ENCODE data around the gene BANK1. TPM values are rescaled to one million over a fixed set of nuclear protein-coding genes. Genes with fewer than 3 reads are reported as not detected.

Gene BANK1
- polyA plus RNA-seq, 4 donors, result 0.27 to 3.0 (median 1.1) TPM

- no peak overlapping the region for H3K27ac ChIP-seq (ENCODE audit: low read depth in 1 of 3, low read length in 2 of 3)
- DNase-seq, result no peak
Observed at GRCh38 chr4:102047616-102048015, 257.1 kb downstream of the BANK1 start.

GRCh38 chr4:102055805-102056204, 265.3 kb downstream of the BANK1 start:
- no peaks in the 10 kb centered on the region for H3K27me3 ChIP-seq (ENCODE audit: control insufficient read depth in 3 of 3, insufficient read depth in 3 of 3, low read length in 3 of 3)

More at GRCh38 chr4:102047616-102048015, 257.1 kb downstream of the BANK1 start:
- WGBS, 3 donors, result 55 to 63% (median 57%) methylated on average over 2 of the region's 2 CpGs
- no peak for FAIRE-seq
- Histone ChIP-seq H3K4me1 (ENCODE audit: control insufficient read depth in 3 of 3, insufficient read depth in 2 of 3, low read depth in 1 of 3, low read length in 2 of 3) (no peaks in the 10 kb centered on the region), H3K36me3 (ENCODE audit: control insufficient read depth in 3 of 3, insufficient read depth in 2 of 3, low read depth in 1 of 3, low read length in 3 of 3) (no peaks in the 10 kb centered on the region), H3K27me3 (ENCODE audit: control insufficient read depth in 3 of 3, insufficient read depth in 3 of 3, low read length in 3 of 3) (no peaks in the 10 kb centered on the region), H3K9me3 (ENCODE audit: control insufficient read depth in 2 of 2, insufficient read depth in 1 of 2, low read depth in 1 of 2, low read length in 1 of 2) (peaks cover 0 to 2% of the 10 kb centered on the region in 2 donors), H3K4me3 (ENCODE audit: low read depth in 1 of 3, low read length in 3 of 3) (no peak overlapping the region)

GRCh38 chr4:102057122-102057521, 266.6 kb downstream of the BANK1 start:
- H3K4me3 ChIP-seq (ENCODE audit: low read depth in 1 of 3, low read length in 3 of 3), result no peak overlapping the region
- no peaks in the 10 kb centered on the region for H3K4me1 ChIP-seq (ENCODE audit: control insufficient read depth in 3 of 3, insufficient read depth in 2 of 3, low read depth in 1 of 3, low read length in 2 of 3)
- H3K36me3 ChIP-seq (ENCODE audit: control insufficient read depth in 3 of 3, insufficient read depth in 2 of 3, low read depth in 1 of 3, low read length in 3 of 3), result no peaks in the 10 kb centered on the region
- 80 to 95% (median 89%) methylated on average over 4 of the region's 4 CpGs for WGBS, 3 donors
- no peak overlapping the region for H3K27ac ChIP-seq (ENCODE audit: low read depth in 1 of 3, low read length in 2 of 3)
- FAIRE-seq (no peak), DNase-seq (no peak)
- no peaks in the 10 kb centered on the region for H3K27me3 ChIP-seq (ENCODE audit: control insufficient read depth in 3 of 3, insufficient read depth in 3 of 3, low read length in 3 of 3)
- H3K9me3 ChIP-seq (ENCODE audit: control insufficient read depth in 2 of 2, insufficient read depth in 1 of 2, low read depth in 1 of 2, low read length in 1 of 2), result no peaks in the 10 kb centered on the region

More at GRCh38 chr4:102055805-102056204, 265.3 kb downstream of the BANK1 start:
- no peak for DNase-seq
- Histone ChIP-seq H3K27ac (ENCODE audit: low read depth in 1 of 3, low read length in 2 of 3) (no peak overlapping the region), H3K36me3 (ENCODE audit: control insufficient read depth in 3 of 3, insufficient read depth in 2 of 3, low read depth in 1 of 3, low read length in 3 of 3) (no peaks in the 10 kb centered on the region), H3K4me1 (ENCODE audit: control insufficient read depth in 3 of 3, insufficient read depth in 2 of 3, low read depth in 1 of 3, low read length in 2 of 3) (no peaks in the 10 kb centered on the region), H3K4me3 (ENCODE audit: low read depth in 1 of 3, low read length in 3 of 3) (no peak overlapping the region), H3K9me3 (ENCODE audit: control insufficient read depth in 2 of 2, insufficient read depth in 1 of 2, low read depth in 1 of 2, low read length in 1 of 2) (no peaks in the 10 kb centered on the region)
- FAIRE-seq, result no peak

GRCh38 chr4:102061133-102061532, 270.6 kb downstream of the BANK1 start:
- Histone ChIP-seq H3K36me3 (ENCODE audit: control insufficient read depth in 3 of 3, insufficient read depth in 2 of 3, low read depth in 1 of 3, low read length in 3 of 3) (no peaks in the 10 kb centered on the region), H3K4me1 (ENCODE audit: control insufficient read depth in 3 of 3, insufficient read depth in 2 of 3, low read depth in 1 of 3, low read length in 2 of 3) (no peaks in the 10 kb centered on the region), H3K27me3 (ENCODE audit: control insufficient read depth in 3 of 3, insufficient read depth in 3 of 3, low read length in 3 of 3) (no peaks in the 10 kb centered on the region), H3K27ac (ENCODE audit: low read depth in 1 of 3, low read length in 2 of 3) (no peak overlapping the region), H3K4me3 (ENCODE audit: low read depth in 1 of 3, low read length in 3 of 3) (no peak overlapping the region), H3K9me3 (ENCODE audit: control insufficient read depth in 2 of 2, insufficient read depth in 1 of 2, low read depth in 1 of 2, low read length in 1 of 2) (no peaks in the 10 kb centered on the region)
- FAIRE-seq (no peak), DNase-seq (no peak)
- 58 to 90% (median 78%) methylated on average over 1 of the region's 1 CpG for WGBS, 3 donors

- Histone ChIP-seq H3K36me3 (ENCODE audit: control insufficient read depth in 3 of 3, insufficient read depth in 2 of 3, low read depth in 1 of 3, low read length in 3 of 3) (no peaks in the 10 kb centered on the region), H3K4me3 (ENCODE audit: low read depth in 1 of 3, low read length in 3 of 3) (no peak overlapping the region), H3K27me3 (ENCODE audit: control insufficient read depth in 3 of 3, insufficient read depth in 3 of 3, low read length in 3 of 3) (no peaks in the 10 kb centered on the region), H3K27ac (ENCODE audit: low read depth in 1 of 3, low read length in 2 of 3) (no peak overlapping the region), H3K9me3 (ENCODE audit: control insufficient read depth in 2 of 2, insufficient read depth in 1 of 2, low read depth in 1 of 2, low read length in 1 of 2) (no peaks in the 10 kb centered on the region), H3K4me1 (ENCODE audit: control insufficient read depth in 3 of 3, insufficient read depth in 2 of 3, low read depth in 1 of 3, low read length in 2 of 3) (no peaks in the 10 kb centered on the region)
- FAIRE-seq (no peak), DNase-seq (no peak)
Observed at GRCh38 chr4:102064747-102065442, 274.4 kb downstream of the BANK1 start.

GRCh38 chr4:102076622-102077021, 286.1 kb downstream of the BANK1 start:
- Histone ChIP-seq H3K27me3 (ENCODE audit: control insufficient read depth in 3 of 3, insufficient read depth in 3 of 3, low read length in 3 of 3) (no peaks in the 10 kb centered on the region), H3K27ac (ENCODE audit: low read depth in 1 of 3, low read length in 2 of 3) (no peak overlapping the region), H3K4me1 (ENCODE audit: control insufficient read depth in 3 of 3, insufficient read depth in 2 of 3, low read depth in 1 of 3, low read length in 2 of 3) (no peaks in the 10 kb centered on the region), H3K4me3 (ENCODE audit: low read depth in 1 of 3, low read length in 3 of 3) (no peak overlapping the region), H3K9me3 (ENCODE audit: control insufficient read depth in 2 of 2, insufficient read depth in 1 of 2, low read depth in 1 of 2, low read length in 1 of 2) (no peaks in the 10 kb centered on the region), H3K36me3 (ENCODE audit: control insufficient read depth in 3 of 3, insufficient read depth in 2 of 3, low read depth in 1 of 3, low read length in 3 of 3) (no peaks in the 10 kb centered on the region)
- FAIRE-seq (no peak), DNase-seq (no peak)
- 58 to 69% (median 59%) methylated on average over 1 of the region's 1 CpG for WGBS, 3 donors

- whole genome bisulfite sequencing, 3 donors, result 78 to 89% (median 87%) methylated on average over 2 of the region's 2 CpGs
- no peaks in the 10 kb centered on the region for H3K9me3 ChIP-seq (ENCODE audit: control insufficient read depth in 2 of 2, insufficient read depth in 1 of 2, low read depth in 1 of 2, low read length in 1 of 2)
- no peaks in the 10 kb centered on the region for H3K4me1 ChIP-seq (ENCODE audit: control insufficient read depth in 3 of 3, insufficient read depth in 2 of 3, low read depth in 1 of 3, low read length in 2 of 3)
- no peak overlapping the region for H3K27ac ChIP-seq (ENCODE audit: low read depth in 1 of 3, low read length in 2 of 3)
- H3K27me3 ChIP-seq (ENCODE audit: control insufficient read depth in 3 of 3, insufficient read depth in 3 of 3, low read length in 3 of 3), result no peaks in the 10 kb centered on the region
- FAIRE-seq, result no peak
- no peak overlapping the region for H3K4me3 ChIP-seq (ENCODE audit: low read depth in 1 of 3, low read length in 3 of 3)
- H3K36me3 ChIP-seq (ENCODE audit: control insufficient read depth in 3 of 3, insufficient read depth in 2 of 3, low read depth in 1 of 3, low read length in 3 of 3), result no peaks in the 10 kb centered on the region
- DNase-seq, result no peak
Observed at GRCh38 chr4:102080184-102080583, 289.7 kb downstream of the BANK1 start.

- Histone ChIP-seq H3K36me3 (ENCODE audit: control insufficient read depth in 3 of 3, insufficient read depth in 2 of 3, low read depth in 1 of 3, low read length in 3 of 3) (no peaks in the 10 kb centered on the region), H3K4me1 (ENCODE audit: control insufficient read depth in 3 of 3, insufficient read depth in 2 of 3, low read depth in 1 of 3, low read length in 2 of 3) (no peaks in the 10 kb centered on the region), H3K9me3 (ENCODE audit: control insufficient read depth in 2 of 2, insufficient read depth in 1 of 2, low read depth in 1 of 2, low read length in 1 of 2) (no peaks in the 10 kb centered on the region), H3K27me3 (ENCODE audit: control insufficient read depth in 3 of 3, insufficient read depth in 3 of 3, low read length in 3 of 3) (no peaks in the 10 kb centered on the region), H3K27ac (ENCODE audit: low read depth in 1 of 3, low read length in 2 of 3) (no peak overlapping the region), H3K4me3 (ENCODE audit: low read depth in 1 of 3, low read length in 3 of 3) (no peak overlapping the region)
- FAIRE-seq (no peak), DNase-seq (no peak)
- 64 to 66% (median 64%) methylated on average over 5 of the region's 5 CpGs for WGBS, 3 donors
Observed at GRCh38 chr4:102089850-102090621, 299.5 kb downstream of the BANK1 start.
